ENCODE measurements around the gene DMRTB1.

- TF ChIP-seq CTCF (IDR thresholded peaks at IDR 0.05) (no peak), POLR2A (IDR thresholded peaks at IDR 0.05) (no peak)
These were observed 44.6 kb upstream of the DMRTB1 start for GRCh38 chr1:53414632-53415031.

Measured in Peyer's patch (tissue), 4 donors.